ENCODE measurements around the gene SNTN.

Gene SNTN

DNA sequence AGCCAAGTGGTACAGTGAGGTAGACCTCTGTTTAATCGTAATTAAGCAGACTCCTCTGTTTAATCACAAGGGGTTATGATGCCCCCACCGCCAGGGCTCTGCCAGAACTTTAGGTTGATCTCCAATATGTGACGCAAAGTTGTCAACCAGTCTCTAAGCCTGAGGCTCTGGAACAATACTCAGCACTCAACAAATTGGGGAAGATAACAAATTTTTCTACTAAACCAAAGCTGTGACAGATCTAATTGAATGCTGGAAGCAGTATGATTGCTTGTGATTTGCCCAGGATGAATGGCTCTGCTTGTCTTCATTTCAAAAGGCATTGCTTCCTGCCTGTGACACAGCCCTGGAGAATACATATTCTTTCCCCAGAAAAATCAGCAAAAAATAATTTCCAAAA lies 57.1 kb downstream of the SNTN start:
- H3K4me3 ChIP-seq (replicated peaks; ENCODE audit: low read depth, low read length) = no peak overlapping the region
- TF ChIP-seq CTCF (IDR thresholded peaks at IDR 0.05; ENCODE audit: low read length, missing control alignments) = no peak
- DNase-seq (ENCODE audit: low read depth) = no peak

Measured in fibroblast of pulmonary artery (primary cell).